Stomach (tissue), 4 donors: ENCODE data around the gene MYOT.

ENCODE experiments used
- EP300 ChIP-seq: sonication (generic); formaldehyde crosslinking; IDR thresholded peaks from one replicate; pipeline ENCODE4 v1.6.1; 2017; ENCODE audit warnings: antibody characterized with exemption
- POLR2A ChIP-seq, 4 donors: fragments of 450-650 bp; IDR thresholded peaks; one replicate each; pipeline ENCODE4 v1.6.1; 2016; ENCODE audit warnings: antibody characterized with exemption in 4 of 4, control low read depth in 2 of 4, mild to moderate bottlenecking in 1 of 4, moderate library complexity in 1 of 4
- POLR2AphosphoS5 ChIP-seq, 3 donors: sonication (generic); formaldehyde crosslinking; IDR thresholded peaks; one replicate each; pipeline ENCODE4 v1.6.1; 2016; ENCODE audit warnings: antibody characterized with exemption in 3 of 3
- TF ChIP-seq, protein P1 (sequence below), 7 experiments: fragments of 450-650 bp in 4 of 7; fragments of 200-600 bp in 3 of 7; sonication (generic) in 3 of 7; IDR thresholded peaks; one replicate each; pipeline ENCODE4 v1.5.1; 2016 to 2019; ENCODE audit warnings: antibody characterized with exemption in 7 of 7, control low read depth in 2 of 7, mild to moderate bottlenecking in 1 of 7

DNA sequence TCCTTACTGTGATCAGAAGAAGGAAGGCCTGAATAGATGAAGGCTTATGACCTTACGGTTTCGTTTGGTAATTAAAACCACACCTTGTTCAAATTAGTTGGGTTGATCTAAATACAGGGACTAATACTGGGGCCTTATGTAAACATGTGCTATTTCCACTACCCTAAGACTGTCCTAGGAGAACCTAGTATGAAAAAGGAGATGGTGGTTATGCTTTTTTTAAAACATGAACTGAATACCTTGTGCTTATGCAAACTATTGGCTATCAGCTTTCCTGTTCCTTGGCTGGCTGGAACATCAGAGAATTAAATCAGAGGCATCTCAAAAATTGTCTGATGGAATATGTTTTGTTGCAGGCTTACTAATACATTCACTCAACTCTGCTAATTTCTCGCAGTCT lies 3.9 kb downstream of the MYOT start:
- TF ChIP-seq, protein P1, sequence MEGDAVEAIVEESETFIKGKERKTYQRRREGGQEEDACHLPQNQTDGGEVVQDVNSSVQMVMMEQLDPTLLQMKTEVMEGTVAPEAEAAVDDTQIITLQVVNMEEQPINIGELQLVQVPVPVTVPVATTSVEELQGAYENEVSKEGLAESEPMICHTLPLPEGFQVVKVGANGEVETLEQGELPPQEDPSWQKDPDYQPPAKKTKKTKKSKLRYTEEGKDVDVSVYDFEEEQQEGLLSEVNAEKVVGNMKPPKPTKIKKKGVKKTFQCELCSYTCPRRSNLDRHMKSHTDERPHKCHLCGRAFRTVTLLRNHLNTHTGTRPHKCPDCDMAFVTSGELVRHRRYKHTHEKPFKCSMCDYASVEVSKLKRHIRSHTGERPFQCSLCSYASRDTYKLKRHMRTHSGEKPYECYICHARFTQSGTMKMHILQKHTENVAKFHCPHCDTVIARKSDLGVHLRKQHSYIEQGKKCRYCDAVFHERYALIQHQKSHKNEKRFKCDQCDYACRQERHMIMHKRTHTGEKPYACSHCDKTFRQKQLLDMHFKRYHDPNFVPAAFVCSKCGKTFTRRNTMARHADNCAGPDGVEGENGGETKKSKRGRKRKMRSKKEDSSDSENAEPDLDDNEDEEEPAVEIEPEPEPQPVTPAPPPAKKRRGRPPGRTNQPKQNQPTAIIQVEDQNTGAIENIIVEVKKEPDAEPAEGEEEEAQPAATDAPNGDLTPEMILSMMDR (IDR thresholded peaks at IDR 0.05), result no peak
- TF ChIP-seq POLR2AphosphoS5 (IDR thresholded peaks at IDR 0.05) (no peak), POLR2A (IDR thresholded peaks at IDR 0.05) (no peak), EP300 (no peak)
